ENCODE data around the gene DTNBP1. TPM values are rescaled to one million over a fixed set of nuclear protein-coding genes. Genes with fewer than 3 reads are reported as not detected.

Gene DTNBP1
- total RNA-seq, 1 donor from 2014 or later, result 20.1 TPM

- Mint-ChIP-seq H3K27ac (ENCODE audit: unreplicated experiment) (no peak overlapping the region), H3K4me3 (ENCODE audit: unreplicated experiment) (no peak overlapping the region), H3K4me1 (ENCODE audit: unreplicated experiment) (peaks cover 24% of the 10 kb centered on the region), H3K9me3 (ENCODE audit: unreplicated experiment) (no peaks in the 10 kb centered on the region), H3K27me3 (ENCODE audit: unreplicated experiment) (no peaks in the 10 kb centered on the region), H3K36me3 (ENCODE audit: unreplicated experiment) (no peaks in the 10 kb centered on the region)
- TF ChIP-seq, protein P1, sequence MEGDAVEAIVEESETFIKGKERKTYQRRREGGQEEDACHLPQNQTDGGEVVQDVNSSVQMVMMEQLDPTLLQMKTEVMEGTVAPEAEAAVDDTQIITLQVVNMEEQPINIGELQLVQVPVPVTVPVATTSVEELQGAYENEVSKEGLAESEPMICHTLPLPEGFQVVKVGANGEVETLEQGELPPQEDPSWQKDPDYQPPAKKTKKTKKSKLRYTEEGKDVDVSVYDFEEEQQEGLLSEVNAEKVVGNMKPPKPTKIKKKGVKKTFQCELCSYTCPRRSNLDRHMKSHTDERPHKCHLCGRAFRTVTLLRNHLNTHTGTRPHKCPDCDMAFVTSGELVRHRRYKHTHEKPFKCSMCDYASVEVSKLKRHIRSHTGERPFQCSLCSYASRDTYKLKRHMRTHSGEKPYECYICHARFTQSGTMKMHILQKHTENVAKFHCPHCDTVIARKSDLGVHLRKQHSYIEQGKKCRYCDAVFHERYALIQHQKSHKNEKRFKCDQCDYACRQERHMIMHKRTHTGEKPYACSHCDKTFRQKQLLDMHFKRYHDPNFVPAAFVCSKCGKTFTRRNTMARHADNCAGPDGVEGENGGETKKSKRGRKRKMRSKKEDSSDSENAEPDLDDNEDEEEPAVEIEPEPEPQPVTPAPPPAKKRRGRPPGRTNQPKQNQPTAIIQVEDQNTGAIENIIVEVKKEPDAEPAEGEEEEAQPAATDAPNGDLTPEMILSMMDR (IDR thresholded peaks at IDR 0.05), result no peak
- no peak for DNase-seq (ENCODE audit: extremely low spot score, unreplicated experiment)
Measured at GRCh38 chr6:15572296-15573016, 90.4 kb downstream of the DTNBP1 start.

DNA sequence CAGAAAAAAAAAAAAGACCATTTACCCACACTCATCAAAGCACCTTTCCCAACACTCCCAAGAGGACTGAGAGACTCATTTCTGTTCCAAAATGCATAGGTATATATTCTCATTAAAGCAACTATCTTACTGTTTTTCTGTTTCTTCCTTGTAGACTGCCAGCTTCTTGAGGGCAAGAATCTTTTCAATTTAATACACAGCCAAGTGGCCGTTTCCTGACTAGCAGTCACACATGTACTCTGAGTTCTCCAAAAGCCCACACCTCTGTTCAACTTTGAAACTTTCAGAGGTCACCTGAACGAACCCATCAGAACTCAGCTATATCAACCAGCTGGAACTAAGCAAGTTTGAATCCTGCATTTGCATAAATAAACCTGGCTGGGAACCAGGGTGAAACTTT lies 92.7 kb downstream of the DTNBP1 start:
- Mint-ChIP-seq H3K4me1 (ENCODE audit: unreplicated experiment) (peaks cover 11% of the 10 kb centered on the region), H3K36me3 (ENCODE audit: unreplicated experiment) (no peaks in the 10 kb centered on the region), H3K9me3 (ENCODE audit: unreplicated experiment) (no peaks in the 10 kb centered on the region), H3K27me3 (ENCODE audit: unreplicated experiment) (no peaks in the 10 kb centered on the region), H3K4me3 (ENCODE audit: unreplicated experiment) (no peak overlapping the region), H3K27ac (ENCODE audit: unreplicated experiment) (no peak overlapping the region)
- no peak for DNase-seq (ENCODE audit: extremely low spot score, unreplicated experiment)
- TF ChIP-seq, protein P1 (IDR thresholded peaks at IDR 0.05), result no peak

DNA sequence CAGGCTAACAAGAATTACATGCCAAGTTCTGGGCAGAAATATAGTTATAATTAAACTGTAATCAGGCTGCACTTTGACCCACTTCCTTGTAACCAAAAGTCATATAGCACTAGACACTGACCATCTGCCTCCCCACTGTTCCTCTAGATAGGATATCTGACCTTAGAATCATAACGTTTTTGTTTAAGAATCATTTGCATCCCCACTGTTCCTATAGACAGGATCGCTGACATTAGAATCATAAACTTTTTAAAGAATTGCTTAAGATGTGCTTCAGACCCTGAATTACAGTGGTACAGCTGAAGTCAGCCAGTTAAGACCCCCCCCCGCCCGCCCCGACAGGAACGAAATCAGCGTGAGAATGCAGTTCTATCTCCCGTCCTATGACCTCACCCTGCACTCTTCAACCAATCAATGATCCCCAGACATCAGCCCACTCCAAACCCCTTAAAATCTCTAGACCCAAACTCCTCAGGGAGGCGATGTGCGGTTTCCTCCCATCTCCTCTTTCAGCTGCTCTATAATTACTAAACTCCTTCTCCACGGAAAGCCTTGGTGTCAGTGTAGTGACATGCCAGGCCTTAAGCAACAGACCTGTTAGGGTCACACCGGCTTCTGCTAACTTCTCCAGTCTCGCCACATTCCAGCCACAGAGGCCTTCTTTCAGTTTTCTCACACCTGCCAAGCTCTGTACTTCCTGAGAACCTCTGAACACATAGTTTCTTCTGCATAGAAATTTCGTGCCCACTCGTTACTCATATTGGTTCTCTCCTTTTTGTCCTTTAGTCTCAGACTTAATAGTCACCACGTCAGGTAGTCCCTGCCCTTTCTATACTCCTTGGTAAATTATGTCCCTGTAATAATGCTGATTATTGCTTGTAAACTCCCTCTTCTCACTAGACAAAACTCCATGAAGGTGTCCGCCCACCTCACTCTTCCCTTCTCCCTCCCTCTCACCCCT lies 93.5 kb downstream of the DTNBP1 start:
- Mint-ChIP-seq H3K9me3 (ENCODE audit: unreplicated experiment) (no peaks in the 10 kb centered on the region), H3K4me1 (ENCODE audit: unreplicated experiment) (peaks cover 5% of the 10 kb centered on the region), H3K36me3 (ENCODE audit: unreplicated experiment) (no peaks in the 10 kb centered on the region), H3K27ac (ENCODE audit: unreplicated experiment) (no peak overlapping the region), H3K4me3 (ENCODE audit: unreplicated experiment) (no peak overlapping the region), H3K27me3 (ENCODE audit: unreplicated experiment) (no peaks in the 10 kb centered on the region)
- TF ChIP-seq, protein P1 (IDR thresholded peaks at IDR 0.05), result no peak
- DNase-seq (ENCODE audit: extremely low spot score, unreplicated experiment), result no peak

- no peak for DNase-seq (ENCODE audit: extremely low spot score, unreplicated experiment)
- H3K4me3 Mint-ChIP-seq (ENCODE audit: unreplicated experiment), result no peak overlapping the region
- no peaks in the 10 kb centered on the region for H3K4me1 Mint-ChIP-seq (ENCODE audit: unreplicated experiment)
- no peaks in the 10 kb centered on the region for H3K36me3 Mint-ChIP-seq (ENCODE audit: unreplicated experiment)
- no peaks in the 10 kb centered on the region for H3K27me3 Mint-ChIP-seq (ENCODE audit: unreplicated experiment)
- TF ChIP-seq, protein P1 (IDR thresholded peaks at IDR 0.05), result no peak
- no peaks in the 10 kb centered on the region for H3K9me3 Mint-ChIP-seq (ENCODE audit: unreplicated experiment)
- H3K27ac Mint-ChIP-seq (ENCODE audit: unreplicated experiment), result no peak overlapping the region
Measured at GRCh38 chr6:15562977-15563376, 99.9 kb downstream of the DTNBP1 start.
